Right atrium auricular region (tissue), 2 donors: Measurements from ENCODE around the gene OTOS. TPM values are rescaled to one million over a fixed set of nuclear protein-coding genes. Genes with fewer than 3 reads are reported as not detected.

Source experiments
- DNase-seq: peaks from one replicate; pipeline ENCODE4 v3.0.0-alpha.2; 2019; ENCODE audit warnings: low spot score
- H3K27ac ChIP-seq, 2 donors: fragments of 200-600 bp; sonication (generic); 1 replicate in 1 of 2; 2 replicates in 1 of 2; pipeline ENCODE4 v1.5.1; 2016 to 2019
- H3K27me3 ChIP-seq, 2 donors: fragments of 200-600 bp; sonication (generic); one replicate each; pipeline versions ENCODE4 v1.5.1 to v1.6.0; 2017 to 2019
- H3K36me3 ChIP-seq: fragments of 200-600 bp; sonication (generic); one replicate; pipeline ENCODE4 v1.5.1; 2016
- H3K4me1 ChIP-seq, 2 donors: fragments of 200-600 bp; sonication (generic); one replicate each; pipeline versions ENCODE4 v1.5.1 to v1.6.0; 2017 to 2019
- H3K4me3 ChIP-seq, 2 donors: fragments of 200-600 bp; sonication (generic); 1 replicate in 1 of 2; 2 replicates in 1 of 2; pipeline ENCODE4 v1.5.1; 2017 to 2019; ENCODE audit warnings: mild to moderate bottlenecking in 1 of 2, moderate library complexity in 1 of 2
- H3K9me3 ChIP-seq, 2 donors: fragments of 200-600 bp; sonication (generic); one replicate each; pipeline ENCODE4 v1.5.1; 2019
- CTCF ChIP-seq, 2 donors: fragments of 200-600 bp; sonication (generic); IDR thresholded peaks; one replicate each; pipeline ENCODE4 v1.5.1; 2019; ENCODE audit warnings: antibody characterized with exemption in 2 of 2
- total RNA-seq, 2 donors: library from RNA; depleted of rRNA; stranded (reverse); fragments of >200 nt; gene quantifications; one replicate each; pipeline ENCODE4 v1.1.0, GENCODE V29; 2016

The OTOS gene
- total RNA-seq, 2 donors from 2014 or later: not detected

- no peak for TF ChIP-seq CTCF (IDR thresholded peaks at IDR 0.05)
- no peak for DNase-seq
- H3K9me3 ChIP-seq: no peaks in the 10 kb centered on the region
- no peak overlapping the region for H3K27ac ChIP-seq
- no peaks in the 10 kb centered on the region for H3K27me3 ChIP-seq
- H3K4me3 ChIP-seq: no peak overlapping the region
- H3K4me1 ChIP-seq: peaks cover 0 to 7% of the 10 kb centered on the region in 2 donors
- H3K36me3 ChIP-seq: no peaks in the 10 kb centered on the region
Observed at GRCh38 chr2:240144649-240145261, 4.3 kb upstream of the OTOS start.

GRCh38 chr2:240143801-240144648 lies 3.6 kb upstream of the OTOS start:
- Histone ChIP-seq H3K9me3 (no peaks in the 10 kb centered on the region), H3K27ac (no peak overlapping the region), H3K27me3 (no peaks in the 10 kb centered on the region), H3K4me3 (no peak overlapping the region), H3K4me1 (peaks cover 0 to 7% of the 10 kb centered on the region in 2 donors), H3K36me3 (no peaks in the 10 kb centered on the region)
- peak; percentile 70 for DNase-seq
- peak; percentile 94 to 97 for TF ChIP-seq CTCF (IDR thresholded peaks at IDR 0.05)

- Histone ChIP-seq H3K36me3 (no peaks in the 10 kb centered on the region), H3K9me3 (no peaks in the 10 kb centered on the region), H3K27me3 (no peaks in the 10 kb centered on the region), H3K4me3 (no peak overlapping the region), H3K4me1 (peaks cover 0 to 7% of the 10 kb centered on the region in 2 donors), H3K27ac (no peak overlapping the region)
- TF ChIP-seq CTCF (IDR thresholded peaks at IDR 0.05): no peak
- no peak for DNase-seq
Observed at GRCh38 chr2:240143276-240143675, 2.8 kb upstream of the OTOS start.

- Histone ChIP-seq H3K4me3 (no peak overlapping the region), H3K27ac (no peak overlapping the region), H3K4me1 (peaks cover 0 to 7% of the 10 kb centered on the region in 2 donors), H3K36me3 (no peaks in the 10 kb centered on the region), H3K27me3 (no peaks in the 10 kb centered on the region), H3K9me3 (no peaks in the 10 kb centered on the region)
- no peak for TF ChIP-seq CTCF (IDR thresholded peaks at IDR 0.05)
- DNase-seq: no peak
Observed at GRCh38 chr2:240142859-240143258, 2.4 kb upstream of the OTOS start.

- DNase-seq: no peak
- Histone ChIP-seq H3K36me3 (no peaks in the 10 kb centered on the region), H3K4me1 (peaks cover 0 to 7% of the 10 kb centered on the region in 2 donors), H3K4me3 (no peak overlapping the region), H3K9me3 (no peaks in the 10 kb centered on the region), H3K27me3 (no peaks in the 10 kb centered on the region), H3K27ac (no peak overlapping the region)
- no peak for TF ChIP-seq CTCF (IDR thresholded peaks at IDR 0.05)
Observed at GRCh38 chr2:240142256-240142775, 1.9 kb upstream of the OTOS start.
